Neuronal stem cell (in vitro differentiated cells): ENCODE measurements around the gene LGALS9C.
"Not testable (repeated sequence)": the region's sequence is repeated elsewhere in the genome, so short reads cannot be mapped to it uniquely, and the experiment has no call there.

Source experiments
- DNase-seq: peaks from one replicate; pipeline ENCODE4 v3.0.0-alpha.2; 2013; ENCODE audit warnings: low spot score
- H2AFZ ChIP-seq: one replicate; pipeline ENCODE4 v1.6.1; 2013; ENCODE audit warnings: mild to moderate bottlenecking, low read length, inconsistent platforms
- H2AK5ac ChIP-seq: 2 replicates; pipeline ENCODE4 v1.6.1; 2013; ENCODE audit warnings: low read depth, mild to moderate bottlenecking, inconsistent platforms, low read length, moderate library complexity, mixed read lengths
- H2BK120ac ChIP-seq: 2 replicates; pipeline ENCODE4 v1.6.1; 2013; ENCODE audit warnings: low read depth, mild to moderate bottlenecking, inconsistent platforms, low read length, moderate library complexity, mixed read lengths
- H2BK12ac ChIP-seq: one replicate; pipeline ENCODE4 v1.6.1; 2013; ENCODE audit warnings: low read length, inconsistent platforms
- H2BK15ac ChIP-seq: 2 replicates; pipeline ENCODE4 v1.6.1; 2013; ENCODE audit warnings: mild to moderate bottlenecking, low read length, inconsistent platforms, mixed read lengths
- H2BK5ac ChIP-seq: one replicate; pipeline ENCODE4 v1.6.1; 2013; ENCODE audit warnings: inconsistent platforms, mild to moderate bottlenecking, low read length, moderate library complexity
- H3K14ac ChIP-seq: one replicate; pipeline ENCODE4 v1.6.1; 2013; ENCODE audit warnings: low read length, inconsistent platforms
- H3K18ac ChIP-seq: 2 replicates; pipeline ENCODE4 v1.6.1; 2013; ENCODE audit warnings: low read length, inconsistent platforms
- H3K23ac ChIP-seq: 2 replicates; pipeline ENCODE4 v1.6.1; 2013; ENCODE audit warnings: low read depth, mild to moderate bottlenecking, mixed read lengths, low read length, inconsistent platforms; ENCODE audit not compliant: poor library complexity
- H3K27ac ChIP-seq: replicated peaks from 3 replicates; pipeline ENCODE4 v1.5.1; 2013; ENCODE audit warnings: low read length, inconsistent platforms
- H3K27me3 ChIP-seq, 3 experiments: 2 replicates each; pipeline ENCODE4 v1.6.1; 2013; ENCODE audit warnings: low read length in 3 of 3, mild to moderate bottlenecking in 2 of 3, inconsistent platforms in 1 of 3, low read depth in 1 of 3, mixed read lengths in 1 of 3, moderate library complexity in 1 of 3; ENCODE audit not compliant: control insufficient read depth in 3 of 3, insufficient read depth in 3 of 3
- H3K36me3 ChIP-seq, 2 donors: replicated peaks in 1 of 2; 2 replicates each; pipeline ENCODE4 v1.6.1; 2013; ENCODE audit warnings: low read length in 2 of 2; ENCODE audit not compliant: control insufficient read depth in 2 of 2, insufficient read depth in 2 of 2
- H3K4ac ChIP-seq: 2 replicates; pipeline ENCODE4 v1.6.1; 2013; ENCODE audit warnings: inconsistent platforms, mild to moderate bottlenecking, low read length, moderate library complexity
- H3K4me1 ChIP-seq, 2 donors: 1 replicate in 1 of 2; 2 replicates in 1 of 2; pipeline ENCODE4 v1.6.1; 2013; ENCODE audit warnings: low read length in 2 of 2, low read depth in 1 of 2; ENCODE audit not compliant: control insufficient read depth in 2 of 2, insufficient read depth in 1 of 2
- H3K4me2 ChIP-seq: one replicate; pipeline ENCODE4 v1.6.1; 2013; ENCODE audit warnings: mild to moderate bottlenecking, low read length, inconsistent platforms; ENCODE audit not compliant: insufficient read depth, poor library complexity, severe bottlenecking
- H3K4me3 ChIP-seq, 2 donors: 2 replicates each; pipeline ENCODE4 v1.5.1; 2013; ENCODE audit warnings: low read length in 2 of 2, mild to moderate bottlenecking in 2 of 2, inconsistent platforms in 1 of 2, moderate library complexity in 1 of 2
- H3K79me1 ChIP-seq: one replicate; pipeline ENCODE4 v1.6.1; 2013; ENCODE audit warnings: low read depth, mild to moderate bottlenecking, inconsistent platforms, low read length, moderate library complexity
- H3K9ac ChIP-seq: one replicate; pipeline ENCODE4 v1.6.1; 2013; ENCODE audit warnings: mild to moderate bottlenecking, low read depth, low read length, inconsistent platforms; ENCODE audit not compliant: poor library complexity
- H3K9me3 ChIP-seq, 2 donors: replicated peaks in 1 of 2; 2 replicates each; pipeline versions ENCODE3 to v1.6.1; 2013; ENCODE audit warnings: low read length in 2 of 2, mild to moderate bottlenecking in 2 of 2, inconsistent platforms in 1 of 2, low read depth in 1 of 2, mixed read lengths in 1 of 2, moderate library complexity in 1 of 2; ENCODE audit not compliant: control insufficient read depth in 2 of 2, insufficient read depth in 1 of 2
- H4K8ac ChIP-seq: one replicate; pipeline ENCODE4 v1.6.1; 2013; ENCODE audit warnings: low read depth, mild to moderate bottlenecking, inconsistent platforms, low read length, moderate library complexity
- H4K91ac ChIP-seq: one replicate; pipeline ENCODE4 v1.6.1; 2013; ENCODE audit warnings: low read length, low read depth, mild to moderate bottlenecking, inconsistent platforms; ENCODE audit not compliant: poor library complexity
- WGBS, 2 donors: extraction: QIAGEN DNeasy Blood & Tissue Kit; methylation state at CpG; one replicate each; pipeline ENCODE4 v1.1.7; 2013; ENCODE audit warnings: missing lambda C conversion rate in 2 of 2, mixed read lengths in 1 of 2; ENCODE audit not compliant: insufficient read length in 2 of 2, insufficient replicate concordance in 1 of 2; ENCODE audit errors: extremely low coverage in 2 of 2; 5-methylcytosine and 5-hydroxymethylcytosine counted together

LGALS9C gene

DNA sequence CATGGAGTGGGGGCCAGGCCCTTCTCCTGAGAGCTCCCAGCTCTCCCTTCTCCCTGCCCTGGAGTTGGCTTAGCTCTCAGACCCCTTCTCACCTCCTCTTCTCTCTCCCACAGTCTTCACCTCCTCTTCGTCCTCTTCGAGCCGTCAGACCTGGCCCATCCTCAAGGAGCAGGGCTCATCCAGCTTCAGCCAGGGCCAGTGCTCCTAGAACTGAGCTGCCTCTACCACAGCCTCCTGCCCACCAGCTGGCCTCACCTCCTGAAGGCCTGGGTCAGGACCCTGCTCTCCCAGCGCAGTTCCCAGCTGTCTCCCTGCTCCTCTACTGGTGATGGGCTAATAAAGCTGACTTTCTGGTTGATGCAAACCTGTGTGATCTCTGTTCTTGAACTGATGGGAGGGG, 34.1 kb upstream of the LGALS9C start:
- H3K79me1 ChIP-seq, H4K8ac ChIP-seq, H2AFZ ChIP-seq, H3K4me3 ChIP-seq, H3K14ac ChIP-seq, H3K23ac ChIP-seq, H2BK15ac ChIP-seq, H2BK5ac ChIP-seq, H3K4me1 ChIP-seq, H3K27me3 ChIP-seq, H3K27ac ChIP-seq, DNase-seq, H4K91ac ChIP-seq, H3K9ac ChIP-seq, H2BK12ac ChIP-seq, H3K4me2 ChIP-seq, H3K4ac ChIP-seq, H3K18ac ChIP-seq, H3K9me3 ChIP-seq, H2BK120ac ChIP-seq, H2AK5ac ChIP-seq, H3K36me3 ChIP-seq: not testable (repeated sequence)
- WGBS, 2 donors, result no CpG with 5 or more reads among the region's 4 CpGs

DNA sequence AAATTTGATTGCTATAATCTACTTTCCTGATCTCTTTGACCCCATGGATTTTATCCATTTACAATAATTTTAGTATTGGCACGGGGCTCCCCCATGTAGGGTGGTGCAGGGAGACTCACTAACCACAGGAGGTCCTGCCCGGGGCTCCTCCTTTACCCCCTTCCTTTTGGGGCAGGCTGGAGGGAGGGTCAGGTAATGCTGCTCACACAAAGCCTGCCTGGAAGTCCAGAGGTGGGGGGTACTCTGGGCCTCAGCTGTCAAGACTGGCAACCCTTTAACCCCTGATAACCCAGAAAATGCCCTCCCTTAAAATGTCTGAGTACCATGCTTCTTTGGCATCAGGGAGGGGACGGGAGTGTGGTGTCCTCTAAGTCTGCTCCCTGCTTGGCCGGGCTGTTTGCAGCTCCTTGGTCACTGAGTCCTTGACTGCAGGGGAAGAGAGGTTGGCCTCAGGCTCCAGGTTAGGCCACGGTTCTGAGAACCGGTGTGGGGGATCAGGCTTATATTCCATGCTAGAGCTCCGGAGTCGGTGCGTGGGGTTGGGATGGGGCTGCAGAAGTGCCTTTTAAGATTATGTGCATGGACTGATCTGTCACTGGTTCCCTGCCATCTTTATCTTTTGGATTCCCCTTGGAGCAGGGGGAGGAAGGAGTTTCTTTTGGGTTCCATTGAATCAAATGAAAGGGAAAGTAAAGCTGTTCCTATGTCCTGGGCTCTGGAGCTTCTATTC, 28.9 kb upstream of the LGALS9C start:
- H2AFZ ChIP-seq, H3K18ac ChIP-seq, H3K27me3 ChIP-seq, H4K91ac ChIP-seq, H2BK120ac ChIP-seq, H2BK15ac ChIP-seq, H4K8ac ChIP-seq, H3K79me1 ChIP-seq, DNase-seq, H3K4me3 ChIP-seq, H3K23ac ChIP-seq, H2BK12ac ChIP-seq, H3K9me3 ChIP-seq, H3K9ac ChIP-seq, H2AK5ac ChIP-seq, H3K27ac ChIP-seq, H3K4ac ChIP-seq, H3K4me2 ChIP-seq, H3K4me1 ChIP-seq, H3K14ac ChIP-seq, H3K36me3 ChIP-seq, H2BK5ac ChIP-seq: not testable (repeated sequence)
- no CpG with 5 or more reads among the region's 9 CpGs for WGBS, 2 donors

GRCh38 chr17:18448311-18448710, 28.3 kb upstream of the LGALS9C start:
- not testable (repeated sequence) for H4K91ac ChIP-seq, H4K8ac ChIP-seq, H2BK12ac ChIP-seq, H2AFZ ChIP-seq, H3K36me3 ChIP-seq, H3K23ac ChIP-seq, H3K4me1 ChIP-seq, H3K4me2 ChIP-seq, H3K27me3 ChIP-seq, H3K9me3 ChIP-seq, H3K4me3 ChIP-seq, H2BK5ac ChIP-seq, H3K79me1 ChIP-seq, H3K18ac ChIP-seq, H2AK5ac ChIP-seq, H3K14ac ChIP-seq, H2BK120ac ChIP-seq, H3K4ac ChIP-seq, H3K27ac ChIP-seq, H3K9ac ChIP-seq, DNase-seq, H2BK15ac ChIP-seq
- WGBS, 2 donors, result no CpG with 5 or more reads among the region's 2 CpGs

GRCh38 chr17:18449833-18450232, 26.8 kb upstream of the LGALS9C start:
- H3K23ac ChIP-seq, H3K4me3 ChIP-seq, H3K27ac ChIP-seq, H3K4me1 ChIP-seq, H3K18ac ChIP-seq, H3K27me3 ChIP-seq, H2BK12ac ChIP-seq, H3K36me3 ChIP-seq, H4K8ac ChIP-seq, H4K91ac ChIP-seq, H3K4ac ChIP-seq, H2AK5ac ChIP-seq, H3K79me1 ChIP-seq, H3K9me3 ChIP-seq, H2AFZ ChIP-seq, H2BK15ac ChIP-seq, H3K14ac ChIP-seq, H3K4me2 ChIP-seq, H3K9ac ChIP-seq, H2BK120ac ChIP-seq, DNase-seq, H2BK5ac ChIP-seq: not testable (repeated sequence)
- no CpG with 5 or more reads among the region's 7 CpGs for WGBS, 2 donors
